Measurements from ENCODE around the gene TCIRG1. TPM values are rescaled to one million over a fixed set of nuclear protein-coding genes. Genes with fewer than 3 reads are reported as not detected.

TCIRG1 gene
- total and polyA plus RNA-seq, 2 of the 13 experiments (the other 11 are each of a cell fraction or from before 2014, with no cell fraction given) = 48.0 to 69.6 TPM

DNA sequence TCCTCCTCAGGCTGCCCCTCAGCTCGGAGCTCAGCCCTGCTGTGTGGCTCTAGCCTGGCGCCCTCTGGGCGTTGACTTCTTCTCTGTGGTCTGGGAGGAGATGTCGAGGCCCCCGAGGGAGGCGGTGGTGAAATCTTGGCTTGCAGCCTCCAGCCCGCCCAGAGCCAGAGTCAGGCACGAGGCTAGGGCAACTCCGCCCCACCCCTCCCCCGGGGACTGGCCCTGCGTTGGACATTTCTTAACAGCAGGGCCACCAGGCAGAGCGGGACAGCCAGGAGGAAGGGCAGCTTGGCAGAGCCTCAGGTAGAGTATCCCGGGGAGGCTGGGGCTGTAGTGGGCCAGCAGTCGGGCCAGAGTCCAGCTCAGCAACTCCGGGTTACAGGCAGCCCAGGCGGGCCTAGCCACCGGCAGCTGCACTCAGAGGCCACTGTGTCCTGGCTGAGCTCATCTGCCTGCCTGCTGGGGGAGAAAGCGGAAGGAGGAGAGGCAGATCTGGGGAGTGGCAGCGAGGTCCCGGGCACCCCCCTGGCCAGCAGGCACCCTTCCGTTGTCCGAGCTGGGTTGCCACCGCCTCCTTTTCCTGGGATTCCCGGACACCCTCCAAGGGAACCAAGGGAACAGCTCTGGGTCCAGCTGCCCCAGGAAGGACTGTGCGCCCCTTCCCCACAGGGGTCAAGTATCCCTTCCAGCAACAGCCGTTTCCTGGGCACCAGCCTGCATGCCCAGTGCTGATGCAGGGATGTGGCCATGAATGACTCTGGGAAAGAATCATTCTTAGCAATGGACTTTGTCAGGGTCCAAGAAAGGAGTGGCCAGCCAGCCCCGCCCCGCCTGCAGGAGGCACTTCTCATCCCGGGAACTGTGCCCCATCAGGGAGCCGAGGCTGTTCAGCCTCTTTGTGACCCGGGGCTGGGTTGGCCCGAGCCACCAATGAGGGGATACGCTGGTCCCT, 28.5 kb upstream of the TCIRG1 start, which contains the start of gene ALDH3B1 (continued):
- TF ChIP-seq, protein P1, sequence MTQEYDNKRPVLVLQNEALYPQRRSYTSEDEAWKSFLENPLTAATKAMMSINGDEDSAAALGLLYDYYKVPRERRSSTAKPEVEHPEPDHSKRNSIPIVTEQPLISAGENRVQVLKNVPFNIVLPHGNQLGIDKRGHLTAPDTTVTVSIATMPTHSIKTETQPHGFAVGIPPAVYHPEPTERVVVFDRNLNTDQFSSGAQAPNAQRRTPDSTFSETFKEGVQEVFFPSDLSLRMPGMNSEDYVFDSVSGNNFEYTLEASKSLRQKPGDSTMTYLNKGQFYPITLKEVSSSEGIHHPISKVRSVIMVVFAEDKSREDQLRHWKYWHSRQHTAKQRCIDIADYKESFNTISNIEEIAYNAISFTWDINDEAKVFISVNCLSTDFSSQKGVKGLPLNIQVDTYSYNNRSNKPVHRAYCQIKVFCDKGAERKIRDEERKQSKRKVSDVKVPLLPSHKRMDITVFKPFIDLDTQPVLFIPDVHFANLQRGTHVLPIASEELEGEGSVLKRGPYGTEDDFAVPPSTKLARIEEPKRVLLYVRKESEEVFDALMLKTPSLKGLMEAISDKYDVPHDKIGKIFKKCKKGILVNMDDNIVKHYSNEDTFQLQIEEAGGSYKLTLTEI (CRISPR knock-in tag; conservative IDR thresholded peaks at IDR 0.05) = no peak
- TF ChIP-seq, protein P2, sequence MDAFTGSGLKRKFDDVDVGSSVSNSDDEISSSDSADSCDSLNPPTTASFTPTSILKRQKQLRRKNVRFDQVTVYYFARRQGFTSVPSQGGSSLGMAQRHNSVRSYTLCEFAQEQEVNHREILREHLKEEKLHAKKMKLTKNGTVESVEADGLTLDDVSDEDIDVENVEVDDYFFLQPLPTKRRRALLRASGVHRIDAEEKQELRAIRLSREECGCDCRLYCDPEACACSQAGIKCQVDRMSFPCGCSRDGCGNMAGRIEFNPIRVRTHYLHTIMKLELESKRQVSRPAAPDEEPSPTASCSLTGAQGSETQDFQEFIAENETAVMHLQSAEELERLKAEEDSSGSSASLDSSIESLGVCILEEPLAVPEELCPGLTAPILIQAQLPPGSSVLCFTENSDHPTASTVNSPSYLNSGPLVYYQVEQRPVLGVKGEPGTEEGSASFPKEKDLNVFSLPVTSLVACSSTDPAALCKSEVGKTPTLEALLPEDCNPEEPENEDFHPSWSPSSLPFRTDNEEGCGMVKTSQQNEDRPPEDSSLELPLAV (CRISPR knock-in tag; conservative IDR thresholded peaks at IDR 0.05; ENCODE audit: low read depth) = no peak
- no peak for TF ChIP-seq AGO1 (IDR thresholded peaks at IDR 0.05; ENCODE audit: low read depth, low read length, poor library complexity, severe bottlenecking)
- no peak for TF ChIP-seq TCF7 (IDR thresholded peaks at IDR 0.05; ENCODE audit: low read depth)
- TF ChIP-seq TGIF2 (CRISPR knock-in tag; IDR thresholded peaks at IDR 0.05) = no peak
- TF ChIP-seq MAFF (IDR thresholded peaks at IDR 0.05; ENCODE audit: low read depth, low read length) = no peak
- TF ChIP-seq, protein P3, sequence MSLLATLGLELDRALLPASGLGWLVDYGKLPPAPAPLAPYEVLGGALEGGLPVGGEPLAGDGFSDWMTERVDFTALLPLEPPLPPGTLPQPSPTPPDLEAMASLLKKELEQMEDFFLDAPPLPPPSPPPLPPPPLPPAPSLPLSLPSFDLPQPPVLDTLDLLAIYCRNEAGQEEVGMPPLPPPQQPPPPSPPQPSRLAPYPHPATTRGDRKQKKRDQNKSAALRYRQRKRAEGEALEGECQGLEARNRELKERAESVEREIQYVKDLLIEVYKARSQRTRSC (CRISPR knock-in tag; IDR thresholded peaks at IDR 0.05; ENCODE audit: low read depth) = no peak
- TF ChIP-seq, protein P4, sequence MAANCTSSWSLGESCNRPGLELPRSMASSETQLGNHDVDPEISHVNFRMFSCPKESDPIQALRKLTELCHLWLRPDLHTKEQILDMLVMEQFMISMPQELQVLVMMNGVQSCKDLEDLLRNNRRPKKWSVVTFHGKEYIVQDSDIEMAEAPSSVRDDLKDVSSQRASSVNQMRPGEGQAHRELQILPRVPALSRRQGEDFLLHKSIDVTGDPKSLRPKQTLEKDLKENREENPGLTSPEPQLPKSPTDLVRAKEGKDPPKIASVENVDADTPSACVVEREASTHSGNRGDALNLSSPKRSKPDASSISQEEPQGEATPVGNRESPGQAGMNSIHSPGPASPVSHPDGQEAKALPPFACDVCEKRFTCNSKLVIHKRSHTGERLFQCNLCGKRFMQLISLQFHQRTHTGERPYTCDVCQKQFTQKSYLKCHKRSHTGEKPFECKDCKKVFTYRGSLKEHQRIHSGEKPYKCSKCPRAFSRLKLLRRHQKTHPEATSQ (CRISPR knock-in tag; IDR thresholded peaks at IDR 0.05; ENCODE audit: borderline replicate concordance) = no peak
- TF ChIP-seq ZKSCAN8 (CRISPR knock-in tag; IDR thresholded peaks at IDR 0.05; ENCODE audit: borderline replicate concordance) = no peak
- TF ChIP-seq, protein P5, sequence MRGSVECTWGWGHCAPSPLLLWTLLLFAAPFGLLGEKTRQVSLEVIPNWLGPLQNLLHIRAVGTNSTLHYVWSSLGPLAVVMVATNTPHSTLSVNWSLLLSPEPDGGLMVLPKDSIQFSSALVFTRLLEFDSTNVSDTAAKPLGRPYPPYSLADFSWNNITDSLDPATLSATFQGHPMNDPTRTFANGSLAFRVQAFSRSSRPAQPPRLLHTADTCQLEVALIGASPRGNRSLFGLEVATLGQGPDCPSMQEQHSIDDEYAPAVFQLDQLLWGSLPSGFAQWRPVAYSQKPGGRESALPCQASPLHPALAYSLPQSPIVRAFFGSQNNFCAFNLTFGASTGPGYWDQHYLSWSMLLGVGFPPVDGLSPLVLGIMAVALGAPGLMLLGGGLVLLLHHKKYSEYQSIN (CRISPR knock-in tag; IDR thresholded peaks at IDR 0.05; ENCODE audit: borderline replicate concordance) = no peak
- peak; percentile 37 for TF ChIP-seq HNRNPLL (IDR thresholded peaks at IDR 0.05; ENCODE audit: low read depth, low read length, poor library complexity, severe bottlenecking)
- TF ChIP-seq, protein P6, sequence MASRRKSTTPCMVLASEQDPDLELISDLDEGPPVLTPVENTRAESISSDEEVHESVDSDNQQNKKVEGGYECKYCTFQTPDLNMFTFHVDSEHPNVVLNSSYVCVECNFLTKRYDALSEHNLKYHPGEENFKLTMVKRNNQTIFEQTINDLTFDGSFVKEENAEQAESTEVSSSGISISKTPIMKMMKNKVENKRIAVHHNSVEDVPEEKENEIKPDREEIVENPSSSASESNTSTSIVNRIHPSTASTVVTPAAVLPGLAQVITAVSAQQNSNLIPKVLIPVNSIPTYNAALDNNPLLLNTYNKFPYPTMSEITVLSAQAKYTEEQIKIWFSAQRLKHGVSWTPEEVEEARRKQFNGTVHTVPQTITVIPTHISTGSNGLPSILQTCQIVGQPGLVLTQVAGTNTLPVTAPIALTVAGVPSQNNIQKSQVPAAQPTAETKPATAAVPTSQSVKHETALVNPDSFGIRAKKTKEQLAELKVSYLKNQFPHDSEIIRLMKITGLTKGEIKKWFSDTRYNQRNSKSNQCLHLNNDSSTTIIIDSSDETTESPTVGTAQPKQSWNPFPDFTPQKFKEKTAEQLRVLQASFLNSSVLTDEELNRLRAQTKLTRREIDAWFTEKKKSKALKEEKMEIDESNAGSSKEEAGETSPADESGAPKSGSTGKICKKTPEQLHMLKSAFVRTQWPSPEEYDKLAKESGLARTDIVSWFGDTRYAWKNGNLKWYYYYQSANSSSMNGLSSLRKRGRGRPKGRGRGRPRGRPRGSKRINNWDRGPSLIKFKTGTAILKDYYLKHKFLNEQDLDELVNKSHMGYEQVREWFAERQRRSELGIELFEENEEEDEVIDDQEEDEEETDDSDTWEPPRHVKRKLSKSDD (CRISPR knock-in tag; IDR thresholded peaks at IDR 0.05; ENCODE audit: low read depth) = 0 out of 2 replicates have a peak, but pooled peaks have one; percentile 26
- no peak for TF ChIP-seq ZNF354B (CRISPR knock-in tag; IDR thresholded peaks at IDR 0.05)
- no peak for TF ChIP-seq DNMT1 (CRISPR knock-in tag; IDR thresholded peaks at IDR 0.05)
- TF ChIP-seq, protein P7, sequence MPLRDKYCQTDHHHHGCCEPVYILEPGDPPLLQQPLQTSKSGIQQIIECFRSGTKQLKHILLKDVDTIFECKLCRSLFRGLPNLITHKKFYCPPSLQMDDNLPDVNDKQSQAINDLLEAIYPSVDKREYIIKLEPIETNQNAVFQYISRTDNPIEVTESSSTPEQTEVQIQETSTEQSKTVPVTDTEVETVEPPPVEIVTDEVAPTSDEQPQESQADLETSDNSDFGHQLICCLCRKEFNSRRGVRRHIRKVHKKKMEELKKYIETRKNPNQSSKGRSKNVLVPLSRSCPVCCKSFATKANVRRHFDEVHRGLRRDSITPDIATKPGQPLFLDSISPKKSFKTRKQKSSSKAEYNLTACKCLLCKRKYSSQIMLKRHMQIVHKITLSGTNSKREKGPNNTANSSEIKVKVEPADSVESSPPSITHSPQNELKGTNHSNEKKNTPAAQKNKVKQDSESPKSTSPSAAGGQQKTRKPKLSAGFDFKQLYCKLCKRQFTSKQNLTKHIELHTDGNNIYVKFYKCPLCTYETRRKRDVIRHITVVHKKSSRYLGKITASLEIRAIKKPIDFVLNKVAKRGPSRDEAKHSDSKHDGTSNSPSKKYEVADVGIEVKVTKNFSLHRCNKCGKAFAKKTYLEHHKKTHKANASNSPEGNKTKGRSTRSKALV (CRISPR knock-in tag; IDR thresholded peaks at IDR 0.05) = no peak

Measured in HepG2 (cell line).